HFFc6 (cell line): Measurements from ENCODE around the gene UBE2E2. TPM values are rescaled to one million over a fixed set of nuclear protein-coding genes. Genes with fewer than 3 reads are reported as not detected.

Source experiments
- DNase-seq: peaks from one replicate; pipeline ENCODE4 v3.0.0-alpha.2; 2018
- H3K27ac Mint-ChIP-seq: 2 replicates; pipeline ENCODE4 v1.8.0; 2020; ENCODE audit warnings: mild to moderate bottlenecking, mixed read lengths
- H3K27me3 Mint-ChIP-seq: 2 replicates; pipeline ENCODE4 v1.8.0; 2021; ENCODE audit warnings: mild to moderate bottlenecking, moderate library complexity, mixed read lengths; ENCODE audit not compliant: insufficient read depth
- H3K36me3 Mint-ChIP-seq: 2 replicates; pipeline ENCODE4 v1.8.0; 2021; ENCODE audit warnings: low read depth, mixed read lengths
- H3K4me1 Mint-ChIP-seq: 2 replicates; pipeline ENCODE4 v1.8.0; 2020; ENCODE audit warnings: low read depth, mixed read lengths
- H3K4me3 Mint-ChIP-seq: 2 replicates; pipeline ENCODE4 v1.8.0; 2020; ENCODE audit warnings: mild to moderate bottlenecking, moderate library complexity, mixed read lengths
- H3K9me3 Mint-ChIP-seq: 2 replicates; pipeline ENCODE4 v1.8.0; 2020; ENCODE audit warnings: mild to moderate bottlenecking, mixed read lengths
- total RNA-seq, 6 experiments: library from RNA; stranded (reverse); fragmentation: NEBNext Ultra II Directional; extraction: Animal tissue kit (Norgen Biotek cat#: 25700); gene quantifications; 2 replicates in 1 of 6; 3 replicates in 5 of 6; pipeline ENCODE4 v1.2.3, GENCODE V29; 2021
- TF ChIP-seq, protein P1 (sequence below): fragments of 200-600 bp; sonication (generic); IDR thresholded peaks from 2 replicates; pipeline ENCODE4 v1.5.0; 2021; ENCODE audit warnings: antibody characterized with exemption, mild to moderate bottlenecking

Gene UBE2E2
- total RNA-seq, 6 experiments from 2014 or later, result 38.2 to 53.0 (median 47.2) TPM

DNA sequence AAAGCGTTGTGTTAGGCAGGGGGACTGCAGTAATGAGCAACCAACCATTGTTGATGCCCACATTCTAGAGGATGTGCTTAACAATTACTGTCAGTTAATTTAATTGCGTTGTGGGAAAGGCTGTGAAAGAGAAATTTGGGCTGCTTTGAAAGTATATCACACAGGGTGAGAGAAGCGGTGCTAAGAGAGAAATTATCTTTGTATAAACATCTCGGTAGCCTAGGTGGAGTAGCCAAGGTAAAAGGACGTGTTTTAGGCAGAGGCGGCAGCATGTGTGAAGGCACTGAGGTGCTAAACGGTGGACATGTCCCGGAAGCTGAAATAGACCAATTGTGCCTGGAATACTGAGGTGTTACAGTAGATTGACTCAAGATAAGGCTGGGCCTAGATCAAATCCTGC lies 71.9 kb downstream of the UBE2E2 start:
- DNase-seq, result no peak
- Mint-ChIP-seq H3K9me3 (peaks cover 17% of the 10 kb centered on the region), H3K4me3 (no peak overlapping the region)

DNA sequence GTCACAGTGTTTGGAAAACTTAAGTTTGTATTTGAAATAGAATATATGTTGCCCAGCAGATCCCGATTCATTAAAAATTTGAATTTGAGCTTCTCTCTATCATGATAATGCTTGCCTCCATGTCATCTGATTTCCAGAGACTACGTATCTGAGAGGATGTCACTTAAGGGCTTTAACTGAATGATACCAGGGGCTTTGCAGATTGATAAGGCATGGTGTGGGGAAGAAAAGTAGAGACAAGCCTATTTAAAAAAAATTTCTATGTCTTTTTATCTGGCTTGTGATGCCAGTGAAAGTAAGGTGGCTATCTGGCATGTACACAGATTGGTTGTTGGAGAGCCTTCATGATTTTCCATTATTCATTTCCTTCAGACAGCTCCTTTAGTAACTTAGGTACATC lies 72.7 kb downstream of the UBE2E2 start:
- TF ChIP-seq, protein P1, sequence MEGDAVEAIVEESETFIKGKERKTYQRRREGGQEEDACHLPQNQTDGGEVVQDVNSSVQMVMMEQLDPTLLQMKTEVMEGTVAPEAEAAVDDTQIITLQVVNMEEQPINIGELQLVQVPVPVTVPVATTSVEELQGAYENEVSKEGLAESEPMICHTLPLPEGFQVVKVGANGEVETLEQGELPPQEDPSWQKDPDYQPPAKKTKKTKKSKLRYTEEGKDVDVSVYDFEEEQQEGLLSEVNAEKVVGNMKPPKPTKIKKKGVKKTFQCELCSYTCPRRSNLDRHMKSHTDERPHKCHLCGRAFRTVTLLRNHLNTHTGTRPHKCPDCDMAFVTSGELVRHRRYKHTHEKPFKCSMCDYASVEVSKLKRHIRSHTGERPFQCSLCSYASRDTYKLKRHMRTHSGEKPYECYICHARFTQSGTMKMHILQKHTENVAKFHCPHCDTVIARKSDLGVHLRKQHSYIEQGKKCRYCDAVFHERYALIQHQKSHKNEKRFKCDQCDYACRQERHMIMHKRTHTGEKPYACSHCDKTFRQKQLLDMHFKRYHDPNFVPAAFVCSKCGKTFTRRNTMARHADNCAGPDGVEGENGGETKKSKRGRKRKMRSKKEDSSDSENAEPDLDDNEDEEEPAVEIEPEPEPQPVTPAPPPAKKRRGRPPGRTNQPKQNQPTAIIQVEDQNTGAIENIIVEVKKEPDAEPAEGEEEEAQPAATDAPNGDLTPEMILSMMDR, result no peak
- Mint-ChIP-seq H3K27me3 (no peaks in the 10 kb centered on the region), H3K36me3 (peaks cover 11% of the 10 kb centered on the region), H3K27ac (peak overlapping the region; percentile 13; the same call in 1 of the 2 replicates), H3K4me3 (no peak overlapping the region), H3K9me3 (peaks cover 15% of the 10 kb centered on the region), H3K4me1 (peaks cover 23% of the 10 kb centered on the region)
- no peak for DNase-seq

More for the DNA sequence above, 71.9 kb downstream of the UBE2E2 start:
- no peaks in the 10 kb centered on the region for H3K27me3 Mint-ChIP-seq
- no peak overlapping the region for H3K27ac Mint-ChIP-seq
- TF ChIP-seq, protein P1, result no peak
- peaks cover 23% of the 10 kb centered on the region for H3K4me1 Mint-ChIP-seq
- H3K36me3 Mint-ChIP-seq, result peaks cover 15% of the 10 kb centered on the region

DNA sequence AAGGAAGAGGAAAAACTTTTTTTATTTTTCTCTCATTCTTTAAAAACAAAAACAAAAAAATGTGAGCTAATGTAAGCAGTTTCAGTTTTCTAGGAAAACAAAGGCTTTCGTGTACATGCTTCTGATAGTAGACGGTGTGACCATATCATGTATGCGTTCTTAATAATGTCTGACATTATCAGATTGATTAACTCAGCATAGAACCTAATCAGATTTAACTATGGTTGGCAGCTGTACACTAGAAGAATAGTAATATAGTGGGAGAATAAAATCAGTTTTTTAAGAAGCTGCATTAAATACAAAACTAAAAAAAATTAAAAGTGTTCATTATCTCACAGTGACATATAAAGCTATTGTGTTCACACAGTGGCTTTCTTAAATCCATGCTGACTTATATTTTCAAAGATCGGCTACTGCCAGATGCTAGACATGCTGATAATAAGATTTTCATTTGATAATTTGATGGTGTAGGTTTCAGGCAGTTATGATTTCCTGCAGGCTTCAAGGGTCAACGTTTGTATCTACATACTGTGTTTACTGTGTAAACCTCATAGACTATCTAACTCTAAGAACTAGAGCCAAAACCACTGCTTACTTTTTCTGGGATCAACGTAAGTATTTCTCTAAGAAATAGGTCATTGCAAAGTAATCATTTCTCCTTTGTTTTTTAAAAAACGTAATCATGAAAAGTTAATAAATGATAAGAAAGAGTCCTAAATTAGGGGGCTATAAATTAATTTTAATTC lies 74.0 kb downstream of the UBE2E2 start:
- no peaks in the 10 kb centered on the region for H3K27me3 Mint-ChIP-seq
- TF ChIP-seq, protein P1, result no peak
- peaks cover 23% of the 10 kb centered on the region for H3K4me1 Mint-ChIP-seq
- DNase-seq, result no peak
- H3K4me3 Mint-ChIP-seq, result no peak overlapping the region
- H3K36me3 Mint-ChIP-seq, result peaks cover 5% of the 10 kb centered on the region; the same call in 1 of the 2 replicates
- H3K9me3 Mint-ChIP-seq, result peaks cover 8% of the 10 kb centered on the region; the same call in 1 of the 2 replicates
- H3K27ac Mint-ChIP-seq, result no peak overlapping the region

DNA sequence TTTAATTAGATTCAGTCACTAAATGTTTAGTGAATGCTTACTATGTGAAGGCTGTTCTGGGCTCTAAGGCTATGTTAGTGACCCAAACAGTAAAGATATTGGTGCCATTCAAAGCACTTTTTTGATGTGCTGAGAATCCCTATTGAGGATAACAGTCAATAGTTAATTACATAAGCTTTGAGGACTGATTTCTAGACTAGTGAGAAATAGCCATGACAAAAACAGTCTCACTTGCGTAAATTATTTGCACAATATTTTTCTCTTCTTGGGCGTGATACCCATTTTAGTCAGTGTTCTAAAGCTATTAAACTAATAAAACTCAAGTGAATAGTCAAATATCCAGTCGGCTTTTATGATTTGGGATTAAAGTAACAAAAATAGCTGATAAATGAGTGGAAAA lies 74.6 kb downstream of the UBE2E2 start:
- TF ChIP-seq, protein P1, result no peak
- Mint-ChIP-seq H3K4me3 (no peak overlapping the region), H3K36me3 (peaks cover under 1% of the 10 kb centered on the region; the same call in 1 of the 2 replicates), H3K27me3 (no peaks in the 10 kb centered on the region), H3K9me3 (0 out of 2 replicates have a peak, but pooled peaks cover 3% of the 10 kb centered on the region), H3K27ac (no peak overlapping the region), H3K4me1 (peaks cover 18% of the 10 kb centered on the region)
- DNase-seq, result no peak

DNA sequence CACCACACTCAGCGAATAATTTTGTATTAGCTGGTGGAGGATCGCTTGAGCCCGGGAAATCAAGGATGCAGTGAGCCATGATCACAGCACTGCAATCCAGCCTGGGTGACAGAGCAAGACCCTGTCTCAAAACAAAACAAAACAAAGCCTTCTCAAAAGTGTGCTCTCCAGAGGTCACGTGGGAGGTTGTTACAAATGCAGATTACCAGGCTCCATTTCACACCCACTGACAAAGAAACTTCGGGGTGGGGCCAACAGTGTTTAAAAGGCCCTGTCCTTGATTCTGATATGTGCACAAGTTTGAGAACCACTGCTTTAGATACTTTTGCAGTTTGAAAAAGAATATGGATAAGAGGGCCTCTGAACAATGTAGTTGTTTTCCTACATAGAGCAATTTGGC lies 80.5 kb downstream of the UBE2E2 start:
- no peak overlapping the region for H3K4me3 Mint-ChIP-seq
- H3K4me1 Mint-ChIP-seq, result no peaks in the 10 kb centered on the region
- DNase-seq, result no peak
- peaks cover 22% of the 10 kb centered on the region for H3K9me3 Mint-ChIP-seq
- no peak overlapping the region for H3K27ac Mint-ChIP-seq
- peaks cover 23% of the 10 kb centered on the region for H3K36me3 Mint-ChIP-seq
- H3K27me3 Mint-ChIP-seq, result no peaks in the 10 kb centered on the region
- TF ChIP-seq, protein P1, result no peak
